K562 (cell line): ENCODE results near the gene ERVFRD-1. TPM values are rescaled to one million over a fixed set of nuclear protein-coding genes. Genes with fewer than 3 reads are reported as not detected.

Experiments
- ATAC-seq: fragments of 200-7000 bp; cut with Tn5 transposase; 3 replicates; pipeline ENCODE4 v1.9.1; 2020; ENCODE audit warnings: moderate library complexity
- BruUV-seq: library from RNA; stranded (reverse); fragments of 400-500 nt; replicated peaks from 2 replicates; lab custom pipeline; 2021; lab: Mats Ljungman, UMichigan
- CTCF ChIA-PET: fragments of 300-600 bp; formaldehyde crosslinking; extraction: SDS; loops from one replicate; lab custom pipeline; 2021; ENCODE audit warnings: low intra/inter-chr PET ratio; lab: Yijun Ruan, JAX
- POLR2A ChIA-PET: fragments of 300-600, 350-650 bp; sonication (Branson Sonifier 250); formaldehyde crosslinking; extraction: SDS; loops from one replicate; lab custom pipeline; 2021; ENCODE audit warnings: antibody characterized with exemption, inconsistent platforms; lab: Yijun Ruan, JAX
- DNase-seq, 4 experiments: peaks; one replicate each; pipeline versions ENCODE4 v3.0.0 to v3.0.0-alpha.2; 2011 to 2018; ENCODE audit warnings: low spot score in 3 of 4, mixed read lengths in 3 of 4; ENCODE audit errors: extremely low read depth in 1 of 4
- FAIRE-seq: peaks from 2 replicates; lab custom pipeline; 2011; peaks lifted over from hg19 to GRCh38; lab: Jason Lieb, UNC
- H2AFZ ChIP-seq: 2 replicates; pipeline ENCODE4 v1.6.0; 2011; ENCODE audit warnings: low read depth, low read length, control low read depth, inconsistent platforms
- H3K27ac ChIP-seq: fragments of 200-600 bp; 3 replicates; pipeline ENCODE4 v1.8.0; 2011; ENCODE audit warnings: low read depth, mild to moderate bottlenecking, control low read depth, inconsistent platforms, low read length, moderate library complexity, mixed read lengths; ENCODE audit errors: extremely low read depth
- H3K27me3 ChIP-seq, 2 experiments: fragments of 300-600 bp in 1 of 2; 2 replicates in 1 of 2; 3 replicates in 1 of 2; pipeline versions ENCODE4 v1.6.0 to v1.8.0; 2011; ENCODE audit warnings: inconsistent platforms in 2 of 2, low read length in 2 of 2, mild to moderate bottlenecking in 1 of 2, mixed read lengths in 1 of 2, moderate library complexity in 1 of 2; ENCODE audit not compliant: control insufficient read depth in 2 of 2, insufficient read depth in 2 of 2
- H3K36me3 ChIP-seq: fragments of 300-600 bp; 3 replicates; pipeline ENCODE4 v1.8.0; 2011; ENCODE audit warnings: mild to moderate bottlenecking, low read length, inconsistent platforms; ENCODE audit not compliant: control insufficient read depth, insufficient read depth
- H3K4me1 ChIP-seq, 2 experiments: fragments of 200-600 bp in 1 of 2; replicated peaks in 1 of 2; 2 replicates in 1 of 2; 3 replicates in 1 of 2; pipeline versions ENCODE4 v1.5.1 to v1.8.0; 2011; ENCODE audit warnings: inconsistent platforms in 2 of 2, low read length in 2 of 2, mild to moderate bottlenecking in 1 of 2, mixed read lengths in 1 of 2, moderate library complexity in 1 of 2; ENCODE audit not compliant: control insufficient read depth in 2 of 2, insufficient read depth in 2 of 2
- H3K4me2 ChIP-seq: 2 replicates; pipeline ENCODE4 v1.6.1; 2011; ENCODE audit warnings: low read length, control low read depth, inconsistent platforms, mixed read lengths; ENCODE audit not compliant: insufficient read depth
- H3K4me3 ChIP-seq: fragments of 200-600 bp; sonication (generic), shearing (Covaris generic); 2 replicates; pipeline ENCODE4 v1.5.1; 2016; ENCODE audit warnings: control low read depth, inconsistent platforms
- H3K79me2 ChIP-seq: fragments of 200-600 bp; 3 replicates; pipeline ENCODE4 v1.8.0; 2011; ENCODE audit warnings: low read length, inconsistent platforms; ENCODE audit not compliant: control insufficient read depth, insufficient read depth
- H3K9ac ChIP-seq, 2 experiments: 2 replicates each; pipeline versions ENCODE4 v1.6.0 to v1.6.1; 2011; ENCODE audit warnings: low read depth in 2 of 2, low read length in 2 of 2, control low read depth in 1 of 2, inconsistent platforms in 1 of 2, mild to moderate bottlenecking in 1 of 2, mixed read lengths in 1 of 2; ENCODE audit not compliant: insufficient read depth in 1 of 2
- H3K9me1 ChIP-seq: one replicate; pipeline ENCODE4 v1.6.0; 2011; ENCODE audit warnings: inconsistent platforms, mild to moderate bottlenecking, low read length, moderate library complexity; ENCODE audit not compliant: control insufficient read depth, insufficient read depth
- H3K9me3 ChIP-seq: replicated peaks from 2 replicates; pipeline ENCODE4 v1.5.1; 2011; ENCODE audit warnings: low read depth, low read length, inconsistent platforms; ENCODE audit not compliant: control insufficient read depth, insufficient read depth
- H4K20me1 ChIP-seq: replicated peaks from 2 replicates; pipeline ENCODE4 v1.6.1; 2011; ENCODE audit warnings: low read length, inconsistent platforms, mixed read lengths; ENCODE audit not compliant: control insufficient read depth, insufficient read depth
- CBX5 ChIP-seq: IDR thresholded peaks from 2 replicates; pipeline ENCODE4 v1.6.1; 2014; ENCODE audit warnings: low read depth, borderline replicate concordance
- CHD2 ChIP-seq: IDR thresholded peaks from 2 replicates; pipeline ENCODE4 v1.6.1; 2011; ENCODE audit warnings: low read depth, low read length
- IRF2 ChIP-seq: sonication (generic); formaldehyde crosslinking; IDR thresholded peaks from 2 replicates; pipeline ENCODE4 v1.8.1; 2022; ENCODE audit warnings: mild to moderate bottlenecking, missing genetic modification reagents
- KLF13 ChIP-seq: fragments of 450-650 bp; IDR thresholded peaks from 2 replicates; pipeline ENCODE4 v1.6.1; 2016; ENCODE audit warnings: missing genetic modification characterization, low read depth, mild to moderate bottlenecking, missing compliant biosample characterization, moderate library complexity, borderline replicate concordance
- MCM5 ChIP-seq: fragments of 450-650 bp; IDR thresholded peaks from 2 replicates; pipeline ENCODE4 v1.6.1; 2016; ENCODE audit warnings: low read depth
- NELFE ChIP-seq: IDR thresholded peaks from 2 replicates; pipeline ENCODE4 v1.6.1; 2011; ENCODE audit warnings: mild to moderate bottlenecking; ENCODE audit not compliant: insufficient read depth, insufficient read length
- PTBP1 ChIP-seq: fragments of 200-400 bp; formaldehyde crosslinking; IDR thresholded peaks from 2 replicates; pipeline ENCODE4 v1.6.1; 2017; ENCODE audit warnings: low read depth, low read length
- SNIP1 ChIP-seq: fragments of 450-650 bp; IDR thresholded peaks from 2 replicates; pipeline ENCODE4 v1.7.1; 2017; ENCODE audit warnings: low read depth, mild to moderate bottlenecking
- U2AF1 ChIP-seq: fragments of 200-400 bp; formaldehyde crosslinking; optimal IDR thresholded peaks from 2 replicates; pipeline ENCODE3; 2017; ENCODE audit warnings: mild to moderate bottlenecking, low read depth, low read length, moderate library complexity
- U2AF2 ChIP-seq: fragments of 200-400 bp; formaldehyde crosslinking; optimal IDR thresholded peaks from 2 replicates; pipeline ENCODE3; 2017; ENCODE audit warnings: low read depth, mild to moderate bottlenecking, low read length
- XRCC3 ChIP-seq: fragments of 450-650 bp; IDR thresholded peaks from 2 replicates; pipeline ENCODE4 v1.6.1; 2017; ENCODE audit warnings: mild to moderate bottlenecking, moderate library complexity
- ZZZ3 ChIP-seq: fragments of 450-650 bp; IDR thresholded peaks from 2 replicates; pipeline ENCODE4 v1.6.1; 2016; ENCODE audit warnings: antibody characterized with exemption, mild to moderate bottlenecking, moderate library complexity
- WGBS: fragments of 100-300 bp; shearing (Covaris generic); methylation state at CpG from one replicate; pipeline ENCODE4 v1.1.6; 2016; ENCODE audit warnings: low coverage, mixed read lengths; ENCODE audit not compliant: insufficient coverage; ENCODE audit errors: missing lambda C conversion rate; 5-methylcytosine and 5-hydroxymethylcytosine counted together
- in situ Hi-C: fragments of 300-500 bp; cut with MboI; formaldehyde crosslinking; loops from 4 replicates; pipeline ENCODE4 v1.15.0; 2018; ENCODE audit warnings: inconsistent platforms, mixed read lengths
- intact Hi-C: fragments of 100-400 bp; cut with micrococcal nuclease; formaldehyde crosslinking; loops from 2 replicates; pipeline ENCODE4 v1.14.2; 2022
- polyA plus RNA-seq, 8 experiments: library from polyadenylated mRNA; depleted of rRNA in 4 of 8; stranded (reverse) in 5 of 8; unstranded in 3 of 8; fragments of >200 nt; fragmentation: Nextera tagmentation in 2 of 8; fragmentation: Illumina TruSeq in 1 of 8; extraction: Ambion mirVana in 2 of 8; extraction: Trizol in 1 of 8; gene quantifications; 2 replicates each; pipeline versions ENCODE4 v1.2.1 to v1.2.3, GENCODE V29; 2011 to 2014; ENCODE audit warnings: inconsistent platforms in 1 of 8, missing spikeins in 1 of 8
- total RNA-seq, 7 experiments: library from RNA; depleted of rRNA in 6 of 7; stranded (reverse); fragments of >200 nt in 6 of 7; fragmentation: Illumina TruSeq in 2 of 7; extraction: Trizol in 2 of 7; gene quantifications; 2 replicates each; pipeline versions ENCODE4 v1.2.1 to v1.2.3, GENCODE V29; 2011 to 2021; ENCODE audit warnings: low replicate concordance in 1 of 7
- TF ChIP-seq, protein P1 (sequence below): IDR thresholded peaks from 2 replicates; pipeline ENCODE4 v1.6.1; 2014; ENCODE audit warnings: antibody characterized with exemption
- TF ChIP-seq, protein P2 (sequence below), 3 experiments: fragments of 200-800 bp in 1 of 3; sonication (Bioruptor generic) in 1 of 3; sonication (generic) in 1 of 3; formaldehyde crosslinking in 1 of 3; IDR thresholded peaks; 2 replicates each; pipeline versions ENCODE4 v1.6.1 to v1.8.0; 2016 to 2022; ENCODE audit warnings: mild to moderate bottlenecking in 2 of 3, missing compliant biosample characterization in 2 of 3, missing genetic modification characterization in 2 of 3, missing genetic modification reagents in 1 of 3

The ERVFRD-1 gene
- total and polyA plus RNA-seq, 9 of the 15 experiments (the other 6 are each of a cell fraction or from before 2014, with no cell fraction given) = 0.05 to 0.14 (median 0.09) TPM; not detected in 2

DNA sequence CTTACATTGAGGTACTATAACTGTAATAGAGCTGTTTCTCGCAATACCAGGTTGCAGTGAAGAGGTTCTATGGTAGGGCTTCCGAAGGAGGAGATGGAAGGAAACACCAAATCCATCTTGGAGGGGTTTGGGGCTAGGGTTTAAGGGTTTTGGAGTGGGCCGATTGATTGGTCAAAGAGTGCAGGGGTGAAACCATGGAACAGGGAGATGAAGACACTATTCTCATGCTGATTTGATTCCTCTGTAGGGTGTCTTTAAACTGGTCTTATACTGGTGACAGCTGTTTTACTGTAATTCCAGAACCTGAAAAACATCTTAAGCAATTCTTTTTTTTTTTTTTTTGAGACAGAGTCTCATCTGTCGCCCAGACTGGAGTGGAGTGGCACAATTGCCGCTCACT lies 10.1 kb downstream of the ERVFRD-1 start:
- no peak for FAIRE-seq
- 91% methylated on average over 4 of the region's 5 CpGs for WGBS

More for the DNA sequence above, 10.1 kb downstream of the ERVFRD-1 start:
- CTCF ChIA-PET = no interaction called here
- no peaks in the 10 kb centered on the region for H3K9me3 ChIP-seq
- no peaks in the 10 kb centered on the region for H3K9me1 ChIP-seq
- H3K4me3 ChIP-seq = no peak overlapping the region
- no peak overlapping the region for H3K4me2 ChIP-seq
- H3K36me3 ChIP-seq = peaks cover 7% of the 10 kb centered on the region; the same call in 1 of the 3 replicates
- in situ Hi-C loops = no loop called here
- H3K27ac ChIP-seq = no peak overlapping the region
- no peak for ATAC-seq
- H3K79me2 ChIP-seq = peaks cover 90% of the 10 kb centered on the region
- no peak overlapping the region for H2AFZ ChIP-seq
- H4K20me1 ChIP-seq = peaks cover 6% of the 10 kb centered on the region
- no peaks in the 10 kb centered on the region for H3K27me3 ChIP-seq
- BruUV-seq = no TSS peak
- peaks cover 0 to 12% of the 10 kb centered on the region in 2 experiments for H3K4me1 ChIP-seq
- no peak for DNase-seq
- TF ChIP-seq U2AF1 (no peak), KLF13 (no peak), CHD2 (no peak), IRF2 (no peak), XRCC3 (no peak), ZZZ3 (no peak), U2AF2 (no peak), CBX5 (no peak), PTBP1 (no peak), MCM5 (no peak), NELFE (no peak), SNIP1 (no peak)
- TF ChIP-seq, protein P1, sequence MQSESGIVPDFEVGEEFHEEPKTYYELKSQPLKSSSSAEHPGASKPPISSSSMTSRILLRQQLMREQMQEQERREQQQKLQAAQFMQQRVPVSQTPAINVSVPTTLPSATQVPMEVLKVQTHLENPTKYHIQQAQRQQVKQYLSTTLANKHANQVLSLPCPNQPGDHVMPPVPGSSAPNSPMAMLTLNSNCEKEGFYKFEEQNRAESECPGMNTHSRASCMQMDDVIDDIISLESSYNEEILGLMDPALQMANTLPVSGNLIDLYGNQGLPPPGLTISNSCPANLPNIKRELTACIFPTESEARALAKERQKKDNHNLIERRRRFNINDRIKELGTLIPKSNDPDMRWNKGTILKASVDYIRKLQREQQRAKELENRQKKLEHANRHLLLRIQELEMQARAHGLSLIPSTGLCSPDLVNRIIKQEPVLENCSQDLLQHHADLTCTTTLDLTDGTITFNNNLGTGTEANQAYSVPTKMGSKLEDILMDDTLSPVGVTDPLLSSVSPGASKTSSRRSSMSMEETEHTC = no peak
- TF ChIP-seq, protein P2, sequence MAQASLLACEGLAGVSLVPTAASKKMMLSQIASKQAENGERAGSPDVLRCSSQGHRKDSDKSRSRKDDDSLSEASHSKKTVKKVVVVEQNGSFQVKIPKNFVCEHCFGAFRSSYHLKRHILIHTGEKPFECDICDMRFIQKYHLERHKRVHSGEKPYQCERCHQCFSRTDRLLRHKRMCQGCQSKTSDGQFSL (CRISPR knock-in tag; IDR thresholded peaks at IDR 0.05) = no peak
- TF ChIP-seq, protein P2 (tag; IDR thresholded peaks at IDR 0.05) = no peak
- TF ChIP-seq, all 486 proteins: peak for 0
- H3K9ac ChIP-seq = no peak overlapping the region
- POLR2A ChIA-PET = interaction anchor here (1.5 kb wide), 1 partner anchor 8 kb away, joined by 4 read pairs; the partner anchor contains the start of gene SMIM13
- intact Hi-C loops = no loop called here
